NK-92 (cell line): ENCODE results near the gene MARCO.

Experiments
- DNase-seq: peaks from one replicate; lab custom pipeline; 2025; ENCODE audit not compliant: unreplicated experiment; lab: John Stamatoyannopoulos, UW

Gene MARCO

GRCh38 chr2:118942031-118942430 lies at the start of gene MARCO:
TSS of gene MARCO (plus strand) at chr2:118942194. CDS start at chr2:118942301, 107 bp downstream.
- DNase-seq, result no peak

GRCh38 chr2:118893100-118893499 lies 48.9 kb upstream of the MARCO start:
- DNase-seq, result no peak

- no peak for DNase-seq
Observed at GRCh38 chr2:118902266-118903028, 39.5 kb upstream of the MARCO start.

- no peak for DNase-seq
Observed at GRCh38 chr2:118903029-118903351, 39.0 kb upstream of the MARCO start.

- DNase-seq, result no peak
Observed at GRCh38 chr2:118903551-118904479, 38.2 kb upstream of the MARCO start.

GRCh38 chr2:118905206-118905605 lies 36.8 kb upstream of the MARCO start:
- DNase-seq, result no peak

- DNase-seq, result no peak
Observed at GRCh38 chr2:118906186-118906585, 35.8 kb upstream of the MARCO start.

GRCh38 chr2:118907759-118908158 lies 34.2 kb upstream of the MARCO start:
- DNase-seq, result no peak

- DNase-seq, result no peak
Observed at GRCh38 chr2:118909191-118909590, 32.8 kb upstream of the MARCO start.

- DNase-seq, result no peak
Observed at GRCh38 chr2:118911166-118911856, 30.7 kb upstream of the MARCO start.

- no peak for DNase-seq
Observed at GRCh38 chr2:118911936-118912335, 30.1 kb upstream of the MARCO start.

GRCh38 chr2:118913131-118913802 lies 28.7 kb upstream of the MARCO start:
- no peak for DNase-seq

GRCh38 chr2:118913803-118914645 lies 28.0 kb upstream of the MARCO start:
- DNase-seq, result no peak

- no peak for DNase-seq
Observed at GRCh38 chr2:118914721-118915453, 27.1 kb upstream of the MARCO start.

- no peak for DNase-seq
Observed at GRCh38 chr2:118918017-118918416, 24.0 kb upstream of the MARCO start.

- no peak for DNase-seq
Observed at GRCh38 chr2:118921646-118922045, 20.3 kb upstream of the MARCO start.

- no peak for DNase-seq
Observed at GRCh38 chr2:118922254-118922653, 19.7 kb upstream of the MARCO start.

- no peak for DNase-seq
Observed at GRCh38 chr2:118923371-118923770, 18.6 kb upstream of the MARCO start.

- DNase-seq, result no peak
Observed at GRCh38 chr2:118925476-118925875, 16.5 kb upstream of the MARCO start.
